Measurements from ENCODE around the gene PGAM1.

The PGAM1 gene

GRCh38 chr10:97425964-97426775 lies at the start of gene PGAM1:
TSS of gene PGAM1 (plus strand) at chr10:97426191. CDS start at chr10:97426308, 117 bp downstream.
- Histone ChIP-seq H3K9ac (ENCODE audit: low read length) (peak within 1 kb of the TSS; percentile 84), H3K36me3 (ENCODE audit: control insufficient read depth, insufficient read depth, low read length) (peaks cover 13% of the 10 kb centered on the region), H3K4me3 (ENCODE audit: low read length) (peak within 1 kb of the TSS; percentile 80), H3K27ac (ENCODE audit: low read depth, low read length) (peak within 1 kb of the TSS; percentile 79), H3K27me3 (ENCODE audit: control insufficient read depth, insufficient read depth, low read length) (no peaks in the 10 kb centered on the region), H3K4me1 (ENCODE audit: control insufficient read depth, insufficient read depth, low read length) (peaks cover 10% of the 10 kb centered on the region)

GRCh38 chr10:97376413-97376812 lies 49.6 kb upstream of the PGAM1 start:
- Histone ChIP-seq H3K9ac (ENCODE audit: low read length) (no peak overlapping the region), H3K27ac (ENCODE audit: low read depth, low read length) (no peak overlapping the region), H3K27me3 (ENCODE audit: control insufficient read depth, insufficient read depth, low read length) (no peaks in the 10 kb centered on the region), H3K4me1 (ENCODE audit: control insufficient read depth, insufficient read depth, low read length) (no peaks in the 10 kb centered on the region), H3K4me3 (ENCODE audit: low read length) (no peak overlapping the region), H3K36me3 (ENCODE audit: control insufficient read depth, insufficient read depth, low read length) (peaks cover 26% of the 10 kb centered on the region)

DNA sequence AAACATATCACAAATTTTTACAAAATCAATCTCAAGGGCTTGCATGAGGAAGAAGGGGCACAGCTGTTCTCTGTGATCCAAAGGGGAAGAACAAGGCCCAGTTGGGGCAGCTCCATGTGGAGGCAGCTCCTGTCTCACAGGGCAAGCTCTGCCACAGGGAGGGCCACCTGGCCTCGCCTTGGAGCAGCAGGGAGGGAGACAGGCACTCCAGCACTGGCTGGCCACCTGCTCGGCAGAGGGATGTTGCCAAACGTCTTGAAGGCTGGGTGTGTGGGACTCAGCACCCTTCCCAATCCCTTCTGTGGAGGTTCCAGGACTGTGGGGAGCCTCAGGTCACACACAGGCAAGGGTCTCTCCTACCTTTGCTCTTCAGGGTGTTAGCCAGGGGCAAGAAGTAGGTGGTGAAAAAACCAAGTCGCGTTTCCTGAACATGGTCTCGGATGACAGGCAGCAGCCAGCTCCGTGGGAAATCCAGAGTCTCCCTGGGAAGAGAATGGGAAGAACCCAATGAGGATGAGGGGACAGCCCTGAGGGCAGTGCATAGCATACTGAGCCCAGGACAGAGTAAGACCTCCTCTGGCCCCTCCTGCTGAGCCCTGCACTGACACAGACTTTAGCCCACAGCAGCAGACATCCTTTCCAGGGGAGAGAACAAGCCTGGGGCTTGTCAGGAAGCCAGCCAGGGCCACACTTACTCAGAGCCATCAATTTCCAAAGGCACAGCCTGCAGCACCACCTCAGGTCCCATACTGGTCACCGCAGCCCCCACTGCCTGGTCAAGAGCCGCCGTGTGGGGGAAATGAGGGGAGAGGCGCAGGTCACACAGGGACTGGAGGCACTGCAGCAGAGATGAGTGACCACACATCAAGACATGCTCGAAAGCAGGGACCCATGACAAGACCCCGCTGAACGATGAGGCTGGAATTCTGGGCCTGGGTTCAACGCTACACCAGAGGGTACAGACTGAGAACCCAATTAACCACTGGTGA lies 46.8 kb upstream of the PGAM1 start:
- no peaks in the 10 kb centered on the region for H3K27me3 ChIP-seq (ENCODE audit: control insufficient read depth, insufficient read depth, low read length)
- no peak overlapping the region for H3K27ac ChIP-seq (ENCODE audit: low read depth, low read length)
- H3K36me3 ChIP-seq (ENCODE audit: control insufficient read depth, insufficient read depth, low read length), result peaks cover 10% of the 10 kb centered on the region
- H3K9ac ChIP-seq (ENCODE audit: low read length), result no peak overlapping the region
- H3K4me1 ChIP-seq (ENCODE audit: control insufficient read depth, insufficient read depth, low read length), result no peaks in the 10 kb centered on the region
- no peak overlapping the region for H3K4me3 ChIP-seq (ENCODE audit: low read length)

GRCh38 chr10:97380516-97380915 lies 45.5 kb upstream of the PGAM1 start:
- no peak overlapping the region for H3K9ac ChIP-seq (ENCODE audit: low read length)
- peaks cover 8% of the 10 kb centered on the region for H3K36me3 ChIP-seq (ENCODE audit: control insufficient read depth, insufficient read depth, low read length)
- H3K27me3 ChIP-seq (ENCODE audit: control insufficient read depth, insufficient read depth, low read length), result no peaks in the 10 kb centered on the region
- no peak overlapping the region for H3K27ac ChIP-seq (ENCODE audit: low read depth, low read length)
- no peak overlapping the region for H3K4me3 ChIP-seq (ENCODE audit: low read length)
- no peaks in the 10 kb centered on the region for H3K4me1 ChIP-seq (ENCODE audit: control insufficient read depth, insufficient read depth, low read length)

- H3K27ac ChIP-seq (ENCODE audit: low read depth, low read length), result no peak overlapping the region
- H3K36me3 ChIP-seq (ENCODE audit: control insufficient read depth, insufficient read depth, low read length), result peaks cover 8% of the 10 kb centered on the region
- H3K27me3 ChIP-seq (ENCODE audit: control insufficient read depth, insufficient read depth, low read length), result no peaks in the 10 kb centered on the region
- no peaks in the 10 kb centered on the region for H3K4me1 ChIP-seq (ENCODE audit: control insufficient read depth, insufficient read depth, low read length)
- H3K4me3 ChIP-seq (ENCODE audit: low read length), result no peak overlapping the region
- no peak overlapping the region for H3K9ac ChIP-seq (ENCODE audit: low read length)
Observed at GRCh38 chr10:97381626-97382025, 44.4 kb upstream of the PGAM1 start.

GRCh38 chr10:97383159-97383558 lies 42.8 kb upstream of the PGAM1 start:
- Histone ChIP-seq H3K27ac (ENCODE audit: low read depth, low read length) (no peak overlapping the region), H3K4me1 (ENCODE audit: control insufficient read depth, insufficient read depth, low read length) (no peaks in the 10 kb centered on the region), H3K27me3 (ENCODE audit: control insufficient read depth, insufficient read depth, low read length) (no peaks in the 10 kb centered on the region), H3K4me3 (ENCODE audit: low read length) (no peak overlapping the region), H3K9ac (ENCODE audit: low read length) (no peak overlapping the region), H3K36me3 (ENCODE audit: control insufficient read depth, insufficient read depth, low read length) (peaks cover 11% of the 10 kb centered on the region)

GRCh38 chr10:97384156-97384555 lies 41.8 kb upstream of the PGAM1 start:
- Histone ChIP-seq H3K4me1 (ENCODE audit: control insufficient read depth, insufficient read depth, low read length) (no peaks in the 10 kb centered on the region), H3K27me3 (ENCODE audit: control insufficient read depth, insufficient read depth, low read length) (no peaks in the 10 kb centered on the region), H3K4me3 (ENCODE audit: low read length) (no peak overlapping the region), H3K9ac (ENCODE audit: low read length) (no peak overlapping the region), H3K36me3 (ENCODE audit: control insufficient read depth, insufficient read depth, low read length) (peaks cover 12% of the 10 kb centered on the region), H3K27ac (ENCODE audit: low read depth, low read length) (no peak overlapping the region)

- H3K36me3 ChIP-seq (ENCODE audit: control insufficient read depth, insufficient read depth, low read length), result peaks cover 12% of the 10 kb centered on the region
- H3K27ac ChIP-seq (ENCODE audit: low read depth, low read length), result no peak overlapping the region
- no peaks in the 10 kb centered on the region for H3K4me1 ChIP-seq (ENCODE audit: control insufficient read depth, insufficient read depth, low read length)
- H3K4me3 ChIP-seq (ENCODE audit: low read length), result no peak overlapping the region
- H3K27me3 ChIP-seq (ENCODE audit: control insufficient read depth, insufficient read depth, low read length), result no peaks in the 10 kb centered on the region
- no peak overlapping the region for H3K9ac ChIP-seq (ENCODE audit: low read length)
Observed at GRCh38 chr10:97384641-97385040, 41.4 kb upstream of the PGAM1 start.

- H3K27me3 ChIP-seq (ENCODE audit: control insufficient read depth, insufficient read depth, low read length), result no peaks in the 10 kb centered on the region
- H3K27ac ChIP-seq (ENCODE audit: low read depth, low read length), result no peak overlapping the region
- H3K36me3 ChIP-seq (ENCODE audit: control insufficient read depth, insufficient read depth, low read length), result peaks cover 13% of the 10 kb centered on the region
- H3K4me1 ChIP-seq (ENCODE audit: control insufficient read depth, insufficient read depth, low read length), result no peaks in the 10 kb centered on the region
- H3K9ac ChIP-seq (ENCODE audit: low read length), result no peak overlapping the region
- H3K4me3 ChIP-seq (ENCODE audit: low read length), result no peak overlapping the region
Observed at GRCh38 chr10:97385565-97385964, 40.4 kb upstream of the PGAM1 start.

DNA sequence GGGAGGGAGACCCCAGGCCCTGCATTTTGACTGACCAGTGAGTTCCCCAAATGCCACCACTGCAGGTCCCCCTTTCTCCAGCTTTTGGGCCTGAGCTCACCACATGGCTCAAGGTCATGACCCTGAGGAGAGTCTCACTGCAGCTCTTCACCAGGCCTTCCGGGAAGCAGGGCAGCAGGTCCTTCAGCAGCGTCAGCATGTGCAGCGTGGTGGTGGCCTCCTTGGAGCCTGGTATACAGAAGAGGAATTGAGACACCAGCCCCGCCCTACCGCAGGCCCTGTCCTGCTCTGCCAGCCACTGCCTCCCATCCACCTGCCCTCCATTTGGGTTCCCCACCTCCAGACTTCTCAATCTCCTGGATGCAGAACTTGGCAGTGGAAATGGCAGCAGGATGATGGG lies 37.8 kb upstream of the PGAM1 start:
- H3K4me3 ChIP-seq (ENCODE audit: low read length), result no peak overlapping the region
- H3K27me3 ChIP-seq (ENCODE audit: control insufficient read depth, insufficient read depth, low read length), result no peaks in the 10 kb centered on the region
- no peaks in the 10 kb centered on the region for H3K4me1 ChIP-seq (ENCODE audit: control insufficient read depth, insufficient read depth, low read length)
- H3K9ac ChIP-seq (ENCODE audit: low read length), result no peak overlapping the region
- H3K27ac ChIP-seq (ENCODE audit: low read depth, low read length), result no peak overlapping the region
- H3K36me3 ChIP-seq (ENCODE audit: control insufficient read depth, insufficient read depth, low read length), result peaks cover 17% of the 10 kb centered on the region

GRCh38 chr10:97390091-97390490 lies 35.9 kb upstream of the PGAM1 start:
- no peak overlapping the region for H3K4me3 ChIP-seq (ENCODE audit: low read length)
- H3K36me3 ChIP-seq (ENCODE audit: control insufficient read depth, insufficient read depth, low read length), result peaks cover 15% of the 10 kb centered on the region
- H3K27me3 ChIP-seq (ENCODE audit: control insufficient read depth, insufficient read depth, low read length), result no peaks in the 10 kb centered on the region
- H3K27ac ChIP-seq (ENCODE audit: low read depth, low read length), result no peak overlapping the region
- H3K4me1 ChIP-seq (ENCODE audit: control insufficient read depth, insufficient read depth, low read length), result no peaks in the 10 kb centered on the region
- H3K9ac ChIP-seq (ENCODE audit: low read length), result no peak overlapping the region

GRCh38 chr10:97393034-97393573 lies 32.9 kb upstream of the PGAM1 start:
- no peak overlapping the region for H3K9ac ChIP-seq (ENCODE audit: low read length)
- H3K27ac ChIP-seq (ENCODE audit: low read depth, low read length), result no peak overlapping the region
- H3K4me3 ChIP-seq (ENCODE audit: low read length), result no peak overlapping the region
- H3K36me3 ChIP-seq (ENCODE audit: control insufficient read depth, insufficient read depth, low read length), result peaks cover 16% of the 10 kb centered on the region
- no peaks in the 10 kb centered on the region for H3K4me1 ChIP-seq (ENCODE audit: control insufficient read depth, insufficient read depth, low read length)
- no peaks in the 10 kb centered on the region for H3K27me3 ChIP-seq (ENCODE audit: control insufficient read depth, insufficient read depth, low read length)

Data from rectal smooth muscle tissue (tissue), 1 donor.